NOMO-1 treated with dmso at 0.1 percent for 144 hours (cell line): ENCODE data around the gene CD7.
"Not testable (repeated sequence)": the region's sequence is repeated elsewhere in the genome, so short reads cannot be mapped to it uniquely, and the experiment has no call there.

Experiments
- DNase-seq: peaks from one replicate; lab custom pipeline; 2025; ENCODE audit not compliant: unreplicated experiment; lab: John Stamatoyannopoulos, UW

CD7 gene

DNA sequence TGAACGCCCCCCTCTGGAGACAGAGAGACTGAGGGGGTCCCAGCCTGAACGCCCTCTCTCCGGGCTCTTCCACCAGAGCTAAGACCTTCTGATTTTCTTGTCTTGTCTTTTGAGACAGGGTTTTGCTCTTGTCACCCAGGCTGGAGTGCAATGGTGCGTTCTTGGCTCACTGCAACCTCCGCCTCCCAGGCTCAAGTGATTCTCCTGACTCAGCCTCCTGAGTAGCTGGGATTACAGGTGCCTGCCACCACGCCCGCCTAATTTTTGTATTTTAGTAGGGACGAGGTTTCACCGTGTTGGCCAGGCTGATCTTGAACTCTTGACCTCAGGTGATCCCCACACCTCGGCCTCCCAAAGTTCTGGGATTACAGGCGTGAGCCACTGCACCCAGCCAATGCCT lies 30.6 kb upstream of the CD7 start:
- DNase-seq, result not testable (repeated sequence)

DNA sequence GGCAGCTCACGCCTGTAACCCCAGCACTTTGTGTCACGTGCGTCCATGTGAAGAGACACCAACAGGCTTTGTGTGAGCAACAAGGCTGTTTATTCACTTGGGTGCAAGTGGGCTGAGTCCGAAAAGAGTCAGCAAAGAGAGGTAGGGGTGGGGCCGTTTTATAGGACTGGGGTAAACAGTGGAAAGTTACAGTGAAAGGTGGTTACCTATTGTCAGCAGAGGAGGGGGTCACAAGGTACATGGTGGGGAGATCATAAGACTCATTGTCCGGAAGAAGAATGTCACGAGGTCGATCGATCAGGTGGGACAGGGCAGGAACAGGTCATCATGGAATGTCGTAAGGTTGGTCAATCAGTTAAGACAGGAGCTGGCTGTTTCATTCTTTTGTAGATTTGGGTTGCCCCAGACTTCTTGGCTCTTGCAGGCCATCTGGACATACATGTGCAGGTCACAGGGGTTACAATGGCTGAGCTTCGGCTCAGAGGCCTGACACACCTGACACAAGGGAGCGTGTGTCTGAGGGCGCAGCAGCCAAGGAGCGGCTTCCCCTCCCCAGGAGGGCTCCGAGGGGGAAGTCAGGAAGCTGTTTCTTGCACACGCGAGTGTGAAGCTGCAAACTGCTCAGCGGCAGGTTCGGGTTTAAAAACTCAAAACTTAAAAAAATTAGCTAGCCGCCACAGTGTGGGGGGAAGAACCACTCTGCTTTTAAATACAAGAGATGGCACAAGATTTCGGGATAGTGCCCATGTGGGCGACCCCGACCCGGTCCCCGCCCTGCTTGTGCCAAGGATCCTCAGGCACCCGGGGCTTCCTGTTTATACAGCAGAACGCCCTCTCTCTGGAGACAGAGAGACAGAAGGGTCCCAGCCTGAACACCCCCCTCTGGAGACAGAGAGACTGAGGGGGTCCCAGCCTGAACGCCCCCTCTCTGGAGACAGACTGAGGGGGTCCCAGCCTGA lies 29.2 kb upstream of the CD7 start:
- DNase-seq, result no peak

DNA sequence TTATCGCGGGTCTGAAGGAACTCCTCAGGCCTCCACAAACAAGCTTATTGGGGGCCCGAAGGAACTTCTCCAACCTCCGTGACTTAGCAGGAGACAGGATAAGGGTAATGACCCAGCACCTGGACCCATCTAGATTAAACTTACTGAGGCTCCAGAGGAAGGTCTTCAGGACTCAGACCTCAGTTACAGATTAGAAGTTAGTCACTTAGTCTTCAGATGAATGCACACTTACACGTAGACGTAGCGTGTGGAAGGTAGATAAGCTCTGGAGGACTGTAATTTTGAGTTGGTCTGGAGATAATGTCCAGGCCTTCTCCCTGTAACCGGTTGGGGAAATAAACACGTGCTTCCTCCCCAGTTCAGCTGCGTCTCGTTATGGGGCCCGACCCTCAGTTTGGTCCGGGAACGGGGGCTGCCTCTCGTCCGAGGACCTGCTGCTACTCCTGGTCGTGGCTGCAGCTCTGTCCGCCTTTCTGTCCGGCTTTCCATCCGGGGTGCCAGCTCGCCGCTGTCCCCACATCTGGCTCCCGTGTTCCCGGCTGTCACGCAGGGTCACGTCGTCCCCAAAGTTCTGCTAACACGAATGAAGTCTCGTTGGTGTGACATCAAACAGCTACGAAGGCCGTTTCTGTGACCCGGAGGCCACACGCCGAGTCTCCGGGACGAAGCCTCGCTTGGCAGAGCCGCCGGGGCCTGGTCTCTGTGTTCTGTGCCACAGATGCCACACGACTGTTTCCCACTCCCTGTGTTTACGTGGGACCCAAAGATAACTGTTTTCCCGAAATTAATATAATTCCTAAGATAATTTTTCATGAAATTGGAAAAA lies 28.0 kb upstream of the CD7 start:
- no peak for DNase-seq

DNA sequence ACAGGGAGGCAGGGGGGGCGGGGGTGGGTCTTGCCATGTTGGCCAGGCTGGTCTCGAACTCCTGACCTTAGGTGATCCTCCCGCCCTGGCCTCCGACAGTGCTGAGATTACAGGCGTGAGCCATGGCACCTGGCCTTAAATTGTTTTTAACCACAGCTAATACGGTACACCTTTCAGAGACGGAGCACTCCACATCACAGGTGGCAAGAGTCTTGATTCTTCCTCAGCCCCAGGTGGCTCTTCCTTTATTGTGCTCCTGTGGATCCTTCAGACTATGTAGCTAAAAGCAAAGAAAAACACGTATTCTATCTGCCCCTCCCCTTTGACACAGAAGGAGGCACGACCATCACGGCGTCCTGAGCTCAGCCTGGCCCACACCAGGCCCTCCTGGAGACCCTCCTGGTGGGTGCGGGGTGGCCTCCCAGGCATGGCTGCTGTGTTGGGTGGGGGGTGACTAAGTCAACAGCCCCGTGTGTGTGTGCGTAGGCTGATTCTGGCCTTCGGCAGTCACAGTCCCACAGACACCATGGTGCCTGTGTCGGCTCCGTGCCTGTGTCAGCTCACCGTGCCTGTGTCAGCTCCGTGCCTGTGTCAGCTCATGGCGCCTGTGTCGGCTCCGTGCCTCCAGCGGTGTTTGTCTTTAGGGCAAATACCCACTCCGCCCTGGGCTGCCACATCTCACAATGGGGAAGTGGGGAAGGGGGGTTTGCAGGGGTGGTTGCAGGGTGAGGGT lies 26.9 kb upstream of the CD7 start:
- DNase-seq, result no peak

DNA sequence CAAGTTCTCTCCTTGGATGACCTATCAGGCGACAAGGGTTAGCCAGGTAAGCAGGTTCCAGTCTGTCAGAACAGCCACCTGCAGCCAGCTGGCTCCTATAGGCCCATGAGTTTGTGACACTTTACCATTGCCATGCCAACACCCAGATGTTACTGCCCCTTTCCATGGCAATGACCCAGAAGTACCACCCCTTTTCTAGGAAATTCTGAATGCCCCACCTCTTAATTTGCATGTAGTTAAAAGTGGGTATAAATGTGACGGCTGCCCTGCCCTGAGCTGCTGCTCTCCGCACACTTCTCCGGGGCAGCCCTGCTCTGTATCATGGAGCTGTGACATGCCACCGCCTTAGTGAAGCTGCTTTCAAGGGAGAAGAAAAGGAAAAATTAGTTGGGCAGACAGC lies 26.2 kb upstream of the CD7 start:
- DNase-seq, result no peak

DNA sequence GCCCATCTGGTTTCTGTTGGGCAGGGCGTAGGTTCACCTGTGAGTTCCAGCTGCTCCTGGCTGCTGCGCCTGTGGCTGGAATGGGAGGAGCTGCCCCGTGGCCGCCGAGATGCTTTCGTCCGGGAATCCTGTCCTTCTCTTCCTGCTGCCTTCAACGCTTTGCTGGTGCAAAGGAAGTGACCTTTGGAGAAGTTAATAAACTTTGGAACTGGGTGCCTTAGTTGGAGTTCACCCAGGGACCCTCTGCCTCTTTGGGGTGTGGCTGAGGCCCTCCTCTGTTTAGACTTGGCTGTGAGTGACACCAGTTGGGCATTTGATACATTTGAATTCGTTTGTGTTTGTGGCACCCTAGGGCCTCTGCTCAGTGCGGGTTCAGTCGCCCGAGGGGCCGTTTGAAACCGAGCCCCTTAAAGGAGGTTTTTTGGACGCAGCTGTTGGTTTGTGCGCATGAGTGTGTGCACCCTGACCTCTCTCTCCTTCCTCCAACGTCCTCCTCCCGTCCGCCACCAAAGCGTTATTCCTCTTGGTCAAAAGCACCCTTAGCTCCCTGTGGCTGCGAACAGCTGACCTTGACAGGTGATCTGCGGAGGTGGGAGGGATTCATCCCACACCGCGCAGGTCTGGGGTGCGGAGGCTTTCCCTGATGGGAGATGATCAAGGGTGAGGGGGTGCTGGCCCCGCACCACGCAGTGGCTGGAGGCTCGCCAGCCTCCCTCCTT lies 25.1 kb upstream of the CD7 start:
- no peak for DNase-seq

DNA sequence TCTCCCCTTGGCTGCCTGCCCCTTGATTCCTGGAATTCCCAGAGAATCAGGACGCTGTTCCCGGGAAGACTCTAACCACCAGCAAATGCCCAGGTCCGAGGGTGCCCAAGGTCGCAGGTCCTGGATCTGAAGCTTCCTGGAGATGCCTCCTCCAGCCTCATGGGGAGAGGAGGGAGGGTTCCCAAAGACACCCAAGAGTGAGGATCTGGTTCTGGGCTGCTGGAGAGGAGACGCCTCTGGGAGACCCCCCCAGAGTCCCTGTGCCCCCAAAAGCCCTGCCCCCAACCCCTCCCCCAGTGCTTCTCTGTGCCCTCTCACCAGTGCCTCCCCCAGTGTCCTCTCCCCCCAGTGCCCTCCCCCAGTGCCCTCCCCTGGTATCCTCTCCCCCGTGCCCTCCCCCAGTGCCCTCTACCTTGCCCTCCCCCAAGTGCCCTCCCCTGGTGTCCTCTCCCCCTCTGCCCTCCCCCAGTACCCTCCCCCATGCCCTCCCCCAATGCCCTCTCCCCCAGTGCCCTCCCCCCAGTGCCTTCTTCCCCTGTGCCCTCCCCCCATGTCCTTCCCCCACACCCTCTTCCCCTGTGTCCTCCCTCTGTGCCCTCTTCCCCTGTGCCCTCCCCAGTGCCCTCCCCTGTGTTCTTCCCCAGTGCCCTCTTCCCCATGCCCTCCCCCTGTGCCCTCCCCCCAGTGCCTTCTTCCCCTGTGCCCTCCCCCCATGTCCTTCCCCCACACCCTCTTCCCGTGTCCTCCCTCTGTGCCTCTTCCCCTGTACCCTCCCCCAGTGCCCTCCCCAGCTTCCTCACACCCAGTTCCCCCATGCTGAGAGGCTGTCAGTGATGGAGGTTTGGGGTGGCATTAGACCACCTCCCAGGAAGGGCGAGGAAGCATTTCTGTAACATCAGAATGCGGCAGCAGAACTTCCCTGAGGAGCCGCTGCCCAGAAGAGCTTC lies 22.5 kb upstream of the CD7 start:
- DNase-seq, result no peak

DNA sequence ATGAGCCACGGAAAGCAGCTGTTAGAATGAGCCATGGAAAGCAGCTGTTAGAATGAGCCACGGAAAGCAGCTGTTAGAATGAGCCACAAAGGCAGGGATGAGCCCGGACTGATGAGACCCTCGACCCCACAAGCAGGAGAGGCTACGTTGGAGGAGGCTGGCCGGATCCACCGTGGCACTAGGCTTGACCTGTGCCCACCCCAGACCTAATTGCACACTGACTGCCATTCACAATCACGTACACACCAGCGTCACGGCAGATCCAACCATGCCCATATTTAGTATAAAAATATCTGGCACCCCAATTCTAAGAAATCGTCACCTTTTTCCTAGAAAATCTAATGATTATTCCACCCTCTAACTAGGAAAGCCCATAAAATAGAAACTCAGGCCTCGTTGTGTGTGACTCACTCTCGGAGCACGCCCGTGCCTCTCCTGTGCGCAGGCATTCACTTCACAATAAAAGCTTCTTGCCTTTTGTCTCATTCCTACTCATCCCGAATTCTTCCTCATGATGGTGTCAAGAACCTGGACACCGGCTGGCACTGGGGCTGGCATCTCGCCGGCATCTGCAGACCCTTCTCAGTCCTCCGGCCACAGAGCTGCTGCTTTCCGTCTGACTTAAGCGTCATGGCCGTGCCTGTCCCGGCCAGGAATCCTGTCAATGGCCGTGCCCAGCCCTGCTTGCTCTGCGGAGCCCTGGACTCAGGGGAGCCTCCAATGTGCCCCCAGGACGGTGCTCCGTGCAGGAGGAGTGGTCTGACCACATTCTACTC lies 21.6 kb upstream of the CD7 start:
- DNase-seq, result no peak

DNA sequence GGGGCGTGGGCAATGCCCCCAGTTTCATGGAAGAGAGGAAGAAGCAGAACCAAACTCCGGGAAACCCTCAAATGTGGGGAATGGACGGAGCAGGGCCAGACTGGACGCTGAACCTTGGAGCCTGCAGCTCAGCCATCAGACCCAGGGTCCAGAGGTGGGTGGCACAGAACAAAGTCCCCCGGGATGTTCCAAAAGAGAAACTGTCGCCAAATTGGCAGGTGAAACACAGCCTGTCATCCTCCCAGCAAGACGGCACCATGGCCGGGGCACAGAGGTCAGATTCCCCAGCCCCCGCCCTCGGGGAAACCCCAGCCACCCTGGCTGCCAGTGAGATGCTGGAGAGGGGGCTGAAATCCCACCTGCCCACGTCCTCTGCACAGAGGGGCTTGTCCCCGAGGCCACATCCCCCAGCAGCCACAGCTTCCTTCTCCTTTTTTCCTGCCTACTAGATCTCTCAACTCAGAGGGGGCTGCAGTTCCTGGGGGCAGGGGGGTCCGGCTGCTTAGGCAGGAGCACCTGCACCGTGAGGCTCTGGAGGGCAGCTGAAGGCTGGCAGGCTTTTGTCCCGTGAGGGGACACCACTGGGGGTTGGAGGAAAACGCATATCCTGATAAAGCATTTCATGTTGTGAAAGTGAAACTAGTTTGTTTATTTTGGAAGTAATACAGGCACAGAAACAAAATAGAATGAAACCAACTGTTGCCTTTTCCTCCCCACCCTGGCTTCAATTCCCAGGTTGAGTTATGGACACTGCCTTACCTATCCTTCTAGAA lies 17.4 kb upstream of the CD7 start:
- peak; percentile 11 for DNase-seq

DNA sequence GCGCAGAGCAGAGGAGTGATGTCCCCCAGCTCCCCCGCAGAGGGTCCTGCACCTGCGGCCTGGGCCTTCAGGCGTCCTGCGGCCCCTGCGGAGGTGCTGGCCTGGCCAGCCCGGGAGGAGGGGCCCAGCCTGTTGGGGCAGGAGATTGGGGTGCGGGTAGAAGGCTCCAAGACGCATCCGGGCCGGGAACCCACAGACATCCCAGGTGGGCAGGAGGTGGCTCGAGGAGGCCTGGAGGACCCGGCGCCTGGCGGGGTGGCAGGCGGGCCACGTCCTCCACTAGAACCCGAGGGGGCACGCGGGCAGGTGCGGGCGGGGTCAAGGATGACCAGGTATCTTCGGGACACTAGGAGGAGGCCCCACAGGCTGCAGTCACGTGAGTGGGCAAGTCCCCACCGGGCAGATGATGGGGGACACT lies 16.8 kb upstream of the CD7 start:
- DNase-seq, result no peak

DNA sequence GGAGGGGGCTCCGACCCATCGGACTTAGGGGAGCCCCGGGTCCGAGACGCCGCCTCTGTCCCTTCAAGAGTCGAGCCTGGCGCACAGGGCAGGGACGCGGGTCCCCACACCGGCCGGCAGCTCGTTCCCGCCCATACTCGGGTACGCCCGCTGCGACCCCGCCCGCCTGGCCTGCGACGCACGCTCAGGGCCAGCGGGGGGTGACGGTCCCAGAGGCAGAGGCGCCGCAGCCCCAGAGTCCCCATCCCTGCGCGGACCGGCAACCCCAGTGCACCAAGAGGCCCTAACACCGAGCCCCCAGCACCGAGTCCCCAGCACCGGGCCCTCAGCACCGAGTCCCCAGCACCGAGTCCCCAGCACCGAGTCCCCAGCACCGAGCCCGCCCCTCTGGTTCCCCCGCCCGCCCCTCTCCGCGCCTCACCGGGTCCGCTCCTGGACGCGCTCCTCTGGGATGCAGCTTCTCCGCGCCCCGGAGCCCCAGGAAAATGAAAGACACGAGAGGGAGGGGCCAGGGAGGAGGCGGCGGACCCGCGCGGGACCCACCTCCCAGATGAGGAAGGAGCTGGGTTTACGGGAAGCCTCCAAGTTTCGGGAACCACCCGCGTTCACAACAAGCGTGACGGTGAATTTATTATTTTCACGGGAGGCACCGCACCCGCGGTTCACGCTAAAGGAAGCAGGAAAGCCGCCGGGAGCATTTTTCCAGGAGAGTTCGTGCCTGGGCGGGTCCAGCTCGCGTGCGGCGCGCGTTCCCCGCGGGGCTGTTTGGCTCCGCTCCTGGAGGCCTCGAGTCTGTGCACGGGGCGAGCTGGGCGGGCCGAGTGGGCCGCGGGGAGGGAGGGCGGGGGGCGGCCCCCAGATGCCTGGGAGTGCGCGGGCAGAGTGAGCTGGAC lies 16.1 kb upstream of the CD7 start, which contains the start of gene SECTM1:
Gene SECTM1, minus strand, starts transcription at position 488 of the 893 bp plus-strand sequence. CDS start 6,526 bp downstream, outside the sequence.
- DNase-seq, result no peak

DNA sequence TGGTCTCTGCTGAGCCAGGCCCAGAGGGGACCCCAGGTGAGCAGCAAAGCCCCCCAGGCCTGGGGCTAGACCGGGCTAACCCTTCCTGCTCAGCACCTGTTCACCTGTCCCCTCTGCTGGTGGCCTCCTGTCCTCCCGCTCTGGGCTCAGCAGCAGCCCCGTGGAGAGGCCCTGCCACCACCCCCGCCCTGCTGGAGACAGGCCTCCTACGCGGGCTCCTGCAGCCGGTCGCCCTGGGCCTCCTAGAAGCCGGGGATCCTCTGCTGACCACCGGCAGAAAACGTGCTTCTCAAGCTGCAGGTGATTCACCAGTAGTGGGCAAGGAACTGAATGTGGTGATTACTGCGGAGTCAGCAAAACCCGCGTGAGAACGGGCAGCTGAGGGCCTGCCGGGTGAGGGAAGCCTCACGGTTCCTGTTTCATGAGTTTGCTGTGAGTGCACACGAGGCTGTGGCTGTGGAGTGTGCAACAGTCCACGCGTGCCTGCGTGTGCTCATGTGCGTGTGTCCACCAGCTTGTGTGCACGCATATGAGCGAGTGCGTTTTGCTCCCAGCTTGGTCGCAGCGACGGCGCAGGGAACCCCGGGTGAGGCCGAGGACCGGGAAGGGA lies 15.4 kb upstream of the CD7 start:
- DNase-seq, result peak; percentile 46

DNA sequence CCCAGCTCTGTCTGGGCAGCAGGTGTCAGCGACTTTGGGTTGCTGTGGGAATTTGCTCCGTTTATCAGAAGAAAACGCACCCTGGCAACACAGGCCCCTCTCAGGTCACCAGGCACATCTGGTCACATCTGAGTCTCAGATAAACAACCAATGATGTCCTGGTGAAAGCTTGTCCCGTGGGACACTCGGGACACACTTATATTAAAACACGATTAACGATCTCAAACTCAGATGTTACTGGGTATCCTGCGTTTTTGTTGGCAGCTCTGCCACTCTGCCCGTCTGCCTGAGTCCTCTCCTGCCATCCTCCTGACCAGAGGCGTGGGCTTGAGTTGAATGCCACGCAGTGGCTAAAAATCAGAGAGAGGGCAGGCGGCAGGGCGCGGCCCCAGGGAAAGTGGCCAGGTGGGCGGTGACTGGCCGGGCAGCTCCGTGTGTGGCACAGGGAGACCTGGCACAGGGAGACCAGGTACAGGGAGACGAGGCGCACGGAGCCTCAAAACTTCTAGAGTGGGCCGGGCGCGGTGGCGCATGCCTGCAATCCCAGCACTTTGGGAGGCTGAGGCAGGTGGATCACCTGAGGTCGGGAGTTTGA lies 14.0 kb upstream of the CD7 start:
- DNase-seq, result no peak

DNA sequence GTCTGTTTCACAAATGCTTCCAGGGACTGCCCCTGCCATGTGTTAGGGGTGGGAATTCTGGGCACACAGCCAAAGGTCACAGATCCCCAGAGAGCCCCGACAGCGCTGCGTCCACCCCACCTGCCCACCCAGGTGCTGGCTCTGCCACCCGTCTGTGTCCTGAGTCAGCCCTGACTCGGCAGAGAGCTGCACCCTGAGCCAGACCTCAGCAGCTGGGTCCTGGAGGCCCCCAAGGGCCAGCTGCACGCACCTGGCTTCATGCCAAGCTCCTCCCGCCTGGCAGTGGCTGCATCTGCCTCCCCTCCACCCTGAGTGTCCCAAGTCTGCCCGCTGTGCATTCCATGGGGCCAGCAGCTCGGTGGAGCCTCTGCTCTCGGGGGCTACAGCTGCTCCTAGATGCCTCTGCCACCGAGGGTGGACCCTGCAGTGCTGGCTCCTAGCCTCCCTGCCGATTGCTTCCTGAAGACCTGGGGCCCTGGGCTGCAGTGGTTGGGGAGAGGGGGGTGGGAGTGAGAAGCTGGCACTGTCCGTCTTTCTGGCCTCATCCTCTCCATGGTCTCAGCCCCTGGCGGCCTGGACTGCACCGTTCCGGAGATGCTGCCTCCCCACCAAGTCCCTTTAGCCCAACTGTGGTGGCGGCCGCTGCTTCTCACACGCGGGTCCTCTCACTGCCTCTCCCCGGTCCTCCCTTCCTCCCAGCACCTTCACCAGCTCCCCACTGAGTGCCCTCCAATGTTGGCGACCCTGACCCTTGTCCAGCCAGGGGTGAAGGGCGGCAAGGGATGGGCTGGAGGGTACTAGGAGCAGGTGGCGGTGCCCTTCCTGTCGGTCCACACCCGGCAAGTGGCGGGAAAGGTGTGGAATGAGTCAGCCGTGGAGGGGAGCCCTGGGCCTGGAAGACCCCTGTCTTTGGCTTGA lies 13.2 kb upstream of the CD7 start:
- DNase-seq, result no peak

DNA sequence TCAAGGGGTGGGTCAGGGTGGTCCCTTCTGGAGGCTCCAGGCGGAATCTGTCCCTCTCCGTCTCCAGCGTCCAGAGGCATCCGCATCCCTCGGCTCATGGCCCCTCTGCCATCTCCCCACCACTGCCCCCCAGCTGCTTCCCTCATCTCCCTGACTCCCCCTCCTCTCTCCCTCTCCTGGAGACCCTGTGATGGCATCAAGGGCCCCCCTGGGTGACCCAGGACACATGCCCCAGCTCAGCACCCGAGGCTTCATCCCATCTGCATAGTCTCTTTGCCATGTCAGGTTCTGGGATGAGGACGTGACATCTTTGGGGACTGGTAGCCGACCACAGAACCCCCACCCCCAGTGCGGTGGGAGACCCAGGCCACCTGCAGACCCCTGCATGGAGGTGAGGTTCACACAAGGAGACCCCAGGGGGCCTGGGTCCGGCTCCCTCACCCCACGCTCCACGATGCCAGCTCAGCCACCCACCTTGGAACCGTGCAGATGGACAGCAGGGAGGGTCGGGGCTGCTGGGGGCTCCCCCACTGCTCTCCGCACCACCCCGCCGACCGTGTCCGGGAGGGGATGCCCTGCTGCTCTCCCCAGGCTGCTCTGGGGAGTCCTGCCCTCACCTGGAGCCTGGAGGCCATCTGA lies 12.4 kb upstream of the CD7 start:
- DNase-seq, result no peak
